Fibroblast of the aortic adventitia (primary cell): ENCODE measurements around the gene TRPV6. TPM values are rescaled to one million over a fixed set of nuclear protein-coding genes. Genes with fewer than 3 reads are reported as not detected.

Experiments
- DNase-seq: peaks from one replicate; pipeline ENCODE4 v3.0.0-alpha.2; 2010; ENCODE audit warnings: low read depth
- H3K4me3 ChIP-seq: 2 replicates; pipeline ENCODE4 v1.5.1; 2011; ENCODE audit warnings: low read depth, mild to moderate bottlenecking, control low read depth, low read length, moderate library complexity
- total RNA-seq: library from RNA; depleted of rRNA; stranded (reverse); fragments of >200 nt; gene quantifications from 2 replicates; pipeline ENCODE4 v1.2.3, GENCODE V29; 2012; ENCODE audit warnings: low replicate concordance
- TF ChIP-seq, protein P1 (sequence below): IDR thresholded peaks from 2 replicates; pipeline ENCODE4 v1.5.1; 2011; ENCODE audit warnings: mild to moderate bottlenecking, low read length, control low read depth, inconsistent platforms; ENCODE audit not compliant: insufficient read depth

The TRPV6 gene
- total RNA-seq, 1 donor: not detected

DNA sequence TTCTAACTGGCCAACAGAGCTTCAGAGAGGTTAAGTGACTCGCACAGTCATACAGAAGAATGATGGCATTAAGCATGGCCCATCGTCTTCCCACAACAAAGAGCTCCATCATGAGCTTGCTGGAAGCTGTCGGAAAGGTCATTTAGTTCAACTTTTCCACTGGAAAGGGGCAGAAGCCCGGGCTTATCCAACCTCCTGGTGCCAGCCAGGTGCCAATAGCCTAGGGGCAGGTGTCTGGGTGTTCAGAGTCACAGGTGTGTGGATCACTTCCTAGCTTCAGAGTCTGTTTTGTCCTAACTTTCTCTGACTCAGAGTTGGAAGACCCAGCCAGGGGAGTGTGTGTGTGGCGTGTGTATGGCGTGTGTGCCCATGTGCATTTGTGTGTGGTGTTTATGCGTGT lies 1.3 kb upstream of the TRPV6 start:
- DNase-seq: no peak
- no peak overlapping the region for H3K4me3 ChIP-seq
- TF ChIP-seq, protein P1, sequence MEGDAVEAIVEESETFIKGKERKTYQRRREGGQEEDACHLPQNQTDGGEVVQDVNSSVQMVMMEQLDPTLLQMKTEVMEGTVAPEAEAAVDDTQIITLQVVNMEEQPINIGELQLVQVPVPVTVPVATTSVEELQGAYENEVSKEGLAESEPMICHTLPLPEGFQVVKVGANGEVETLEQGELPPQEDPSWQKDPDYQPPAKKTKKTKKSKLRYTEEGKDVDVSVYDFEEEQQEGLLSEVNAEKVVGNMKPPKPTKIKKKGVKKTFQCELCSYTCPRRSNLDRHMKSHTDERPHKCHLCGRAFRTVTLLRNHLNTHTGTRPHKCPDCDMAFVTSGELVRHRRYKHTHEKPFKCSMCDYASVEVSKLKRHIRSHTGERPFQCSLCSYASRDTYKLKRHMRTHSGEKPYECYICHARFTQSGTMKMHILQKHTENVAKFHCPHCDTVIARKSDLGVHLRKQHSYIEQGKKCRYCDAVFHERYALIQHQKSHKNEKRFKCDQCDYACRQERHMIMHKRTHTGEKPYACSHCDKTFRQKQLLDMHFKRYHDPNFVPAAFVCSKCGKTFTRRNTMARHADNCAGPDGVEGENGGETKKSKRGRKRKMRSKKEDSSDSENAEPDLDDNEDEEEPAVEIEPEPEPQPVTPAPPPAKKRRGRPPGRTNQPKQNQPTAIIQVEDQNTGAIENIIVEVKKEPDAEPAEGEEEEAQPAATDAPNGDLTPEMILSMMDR: no peak

DNA sequence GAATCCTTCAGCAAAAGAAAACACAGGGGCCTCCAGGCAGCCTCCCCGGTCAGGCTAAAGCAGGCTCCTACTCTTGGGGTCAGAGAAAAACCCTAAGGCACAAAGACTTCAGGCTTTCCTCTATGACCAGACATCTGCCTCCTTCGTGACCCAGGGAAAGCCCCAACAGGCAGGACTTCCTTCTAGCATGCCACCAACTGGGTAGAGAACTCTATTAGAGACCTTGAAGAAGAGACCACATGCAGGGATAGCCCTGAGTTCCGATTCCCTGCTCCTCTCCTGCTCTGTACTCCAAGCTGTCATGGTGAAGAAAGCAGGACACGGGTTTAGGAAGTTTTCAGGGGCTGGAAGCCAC lies 1.3 kb downstream of the TRPV6 start:
- no peak for DNase-seq
- TF ChIP-seq, protein P1: no peak
- H3K4me3 ChIP-seq: no peak overlapping the region

DNA sequence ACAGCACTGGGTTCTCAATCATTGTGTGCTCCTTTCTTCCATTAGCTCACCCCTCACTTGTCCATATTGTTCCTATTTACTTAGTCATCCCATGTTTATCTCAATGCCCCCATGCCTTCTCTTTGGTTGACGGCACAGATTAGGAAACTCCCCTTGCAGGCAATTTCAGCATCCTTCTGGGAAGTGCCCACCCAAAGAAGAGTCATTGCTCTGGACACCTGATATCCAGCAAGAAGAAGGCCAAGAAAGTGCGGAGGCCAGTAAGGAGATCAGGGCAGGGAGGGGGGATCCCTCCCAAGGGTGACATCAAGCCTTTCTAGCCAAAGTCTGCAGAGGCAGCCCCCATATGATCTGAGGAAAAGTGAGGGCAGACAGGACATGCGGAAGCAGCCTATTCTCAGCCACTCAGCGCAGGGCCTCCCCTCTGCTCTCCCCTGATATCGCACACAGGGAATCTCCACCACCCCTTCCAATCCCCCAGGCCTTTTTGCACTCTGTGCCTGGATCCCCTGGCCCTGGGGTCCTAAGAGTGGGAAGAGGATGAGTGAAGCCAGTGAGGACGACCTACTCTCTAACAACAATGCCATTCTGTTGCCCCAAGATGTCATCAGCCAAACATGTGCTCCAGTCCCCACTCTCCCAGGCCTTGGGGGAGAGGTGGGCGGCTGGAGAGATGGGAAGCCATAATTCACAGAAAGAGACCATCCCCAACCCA lies 1.8 kb downstream of the TRPV6 start:
- TF ChIP-seq, protein P1: no peak
- H3K4me3 ChIP-seq: no peak overlapping the region
- no peak for DNase-seq

DNA sequence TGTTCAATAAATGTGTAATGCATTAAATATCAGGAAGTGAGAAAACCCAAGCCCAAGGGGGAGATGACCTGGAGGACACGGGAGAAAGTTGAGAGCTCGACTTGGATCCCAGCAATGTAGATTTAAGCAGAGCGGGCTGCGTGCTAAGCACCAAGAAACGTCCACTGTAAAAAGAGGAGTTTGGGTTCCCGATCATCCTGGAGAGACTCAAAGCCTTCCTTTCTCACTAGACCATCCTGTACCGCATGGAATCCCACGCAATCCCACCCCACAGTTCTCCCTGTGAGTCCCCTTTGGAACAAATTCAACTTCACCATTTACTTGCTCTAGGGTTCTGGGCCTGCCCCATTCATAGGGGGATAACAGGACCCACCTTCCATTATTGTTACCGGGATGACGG lies 2.4 kb downstream of the TRPV6 start:
- TF ChIP-seq, protein P1: no peak
- no peak for DNase-seq
- H3K4me3 ChIP-seq: no peak overlapping the region

DNA sequence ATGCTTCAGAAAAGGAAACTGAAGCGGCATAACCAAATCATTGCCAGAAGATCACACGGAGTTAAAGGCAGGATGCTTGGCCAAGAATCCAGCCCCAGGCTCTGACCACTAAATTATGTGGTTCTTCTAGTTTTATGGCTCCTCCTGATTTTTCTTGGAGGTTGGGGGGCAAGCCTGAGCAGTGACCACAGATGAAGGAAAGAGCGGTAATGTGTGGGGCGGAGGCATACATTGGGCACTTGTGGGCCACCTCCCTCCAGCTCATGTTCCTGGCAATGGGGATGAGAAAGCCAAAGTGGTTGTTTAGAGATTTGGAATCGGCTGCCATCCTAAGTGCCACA lies 3.2 kb downstream of the TRPV6 start:
- H3K4me3 ChIP-seq: no peak overlapping the region
- no peak for DNase-seq
- TF ChIP-seq, protein P1: no peak

DNA sequence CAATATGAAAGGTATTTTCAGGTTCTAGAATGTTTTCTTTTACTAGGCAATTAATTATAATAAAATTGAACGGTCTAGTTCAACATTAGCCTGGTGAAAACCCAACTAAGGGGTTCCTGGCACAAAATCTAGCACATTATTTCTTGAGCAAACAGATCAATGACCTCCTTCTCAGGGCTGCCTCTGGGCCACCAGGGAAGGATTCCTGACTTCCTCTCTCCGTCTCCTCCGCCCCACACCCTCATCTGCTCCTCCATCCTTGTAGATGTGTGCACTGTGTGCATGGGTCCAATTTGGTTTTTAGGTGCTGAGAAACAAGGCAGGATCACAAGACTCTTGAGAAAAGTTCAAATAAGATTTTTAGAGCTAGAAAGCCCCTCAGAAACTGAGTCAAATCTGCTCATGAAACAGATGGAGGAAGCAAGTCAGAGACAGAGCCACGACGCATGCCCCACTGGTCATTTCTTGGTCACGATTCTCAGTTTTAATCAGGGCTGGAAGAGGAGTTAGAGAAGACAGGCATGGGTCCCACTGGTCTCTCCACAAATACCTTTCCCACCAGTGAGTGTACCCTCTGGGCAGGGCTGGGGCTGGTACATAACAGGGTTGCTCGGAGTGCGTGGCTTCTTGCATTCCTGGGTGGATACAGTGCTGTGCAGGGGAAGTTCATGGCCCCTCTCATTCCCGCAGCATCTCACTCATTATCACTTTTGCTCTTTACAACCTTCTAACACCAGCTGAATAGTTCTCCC lies 3.8 kb downstream of the TRPV6 start:
- DNase-seq: no peak
- no peak overlapping the region for H3K4me3 ChIP-seq
- TF ChIP-seq, protein P1: no peak
